Adrenal gland (tissue), 5 donors: Measurements from ENCODE around the gene ZSCAN5A.

Experiments
- CTCF ChIP-seq, 6 experiments: fragments of 450-650 bp in 4 of 6; fragments of 200-600 bp in 2 of 6; sonication (generic) in 1 of 6; IDR thresholded peaks; 1 replicate in 5 of 6; 2 replicates in 1 of 6; pipeline versions ENCODE4 v1.5.1 to v1.8.0; 2016 to 2021; ENCODE audit warnings: antibody characterized with exemption in 6 of 6, mild to moderate bottlenecking in 2 of 6, moderate library complexity in 1 of 6
- POLR2A ChIP-seq, 2 donors: fragments of 450-650 bp; IDR thresholded peaks; one replicate each; pipeline ENCODE4 v1.6.1; 2017; ENCODE audit warnings: antibody characterized with exemption in 2 of 2, mild to moderate bottlenecking in 2 of 2, moderate library complexity in 1 of 2
- donor health status: DM: no; HTN: no; CAD: no.

- no peak for TF ChIP-seq CTCF (IDR thresholded peaks at IDR 0.05)
- no peak for TF ChIP-seq POLR2A (IDR thresholded peaks at IDR 0.05)
Measured at GRCh38 chr19:56316728-56317127, 2.1 kb upstream of the ZSCAN5A start.
